Breast epithelium (tissue), 4 donors: Measurements from ENCODE around the gene SIRT7. TPM values are rescaled to one million over a fixed set of nuclear protein-coding genes. Genes with fewer than 3 reads are reported as not detected.

ENCODE experiments used
- DNase-seq, 2 donors: peaks; one replicate each; pipeline ENCODE4 v3.0.0-alpha.2; 2019; ENCODE audit warnings: low spot score in 2 of 2
- H3K27ac ChIP-seq, 2 donors: fragments of 200-600 bp; sonication (generic) in 1 of 2; one replicate each; pipeline ENCODE4 v1.5.1; 2016 to 2019; ENCODE audit warnings: mild to moderate bottlenecking in 1 of 2
- H3K27me3 ChIP-seq, 2 donors: fragments of 200-600 bp; sonication (generic) in 1 of 2; one replicate each; pipeline versions ENCODE4 v1.5.1 to v1.6.0; 2017 to 2019; ENCODE audit warnings: control low read depth in 1 of 2, mild to moderate bottlenecking in 1 of 2
- H3K36me3 ChIP-seq: fragments of 200-600 bp; one replicate; pipeline ENCODE4 v1.5.1; 2019
- H3K4me1 ChIP-seq, 2 donors: fragments of 200-600 bp; sonication (generic); one replicate each; pipeline ENCODE4 v1.5.1; 2016 to 2019; ENCODE audit warnings: control low read depth in 1 of 2
- H3K4me3 ChIP-seq, 3 donors: fragments of 200-600 bp; sonication (generic); 1 replicate in 2 of 3; 2 replicates in 1 of 3; pipeline ENCODE4 v1.5.1; 2016 to 2019; ENCODE audit warnings: mild to moderate bottlenecking in 3 of 3, moderate library complexity in 2 of 3
- H3K9me3 ChIP-seq, 2 donors: fragments of 200-600 bp; sonication (generic) in 1 of 2; one replicate each; pipeline ENCODE4 v1.5.1; 2016 to 2019; ENCODE audit warnings: control low read depth in 1 of 2
- CTCF ChIP-seq, 3 donors: fragments of 450-650 bp; IDR thresholded peaks; one replicate each; pipeline ENCODE4 v1.5.1; 2016 to 2017; ENCODE audit warnings: antibody characterized with exemption in 3 of 3, mild to moderate bottlenecking in 3 of 3, moderate library complexity in 3 of 3
- POLR2A ChIP-seq: fragments of 450-650 bp; IDR thresholded peaks from one replicate; pipeline ENCODE4 v1.6.1; 2016; ENCODE audit warnings: antibody characterized with exemption, mild to moderate bottlenecking, moderate library complexity
- POLR2AphosphoS5 ChIP-seq, 3 donors: sonication (generic); formaldehyde crosslinking; IDR thresholded peaks; one replicate each; pipeline ENCODE4 v1.6.1; 2017; ENCODE audit warnings: antibody characterized with exemption in 3 of 3
- intact Hi-C: fragments of 100-400 bp; cut with DNase I; formaldehyde crosslinking; loops from one replicate; pipeline ENCODE4 v1.15.1; 2023; ENCODE audit warnings: low total_unique reads
- total RNA-seq, 3 donors: library from RNA; depleted of rRNA; stranded (reverse); fragments of >200 nt; gene quantifications; one replicate each; pipeline ENCODE4 v1.1.0, GENCODE V29; 2016

The SIRT7 gene
- total RNA-seq, 3 donors from 2014 or later = 20.6 to 27.2 (median 25.8) TPM

DNA sequence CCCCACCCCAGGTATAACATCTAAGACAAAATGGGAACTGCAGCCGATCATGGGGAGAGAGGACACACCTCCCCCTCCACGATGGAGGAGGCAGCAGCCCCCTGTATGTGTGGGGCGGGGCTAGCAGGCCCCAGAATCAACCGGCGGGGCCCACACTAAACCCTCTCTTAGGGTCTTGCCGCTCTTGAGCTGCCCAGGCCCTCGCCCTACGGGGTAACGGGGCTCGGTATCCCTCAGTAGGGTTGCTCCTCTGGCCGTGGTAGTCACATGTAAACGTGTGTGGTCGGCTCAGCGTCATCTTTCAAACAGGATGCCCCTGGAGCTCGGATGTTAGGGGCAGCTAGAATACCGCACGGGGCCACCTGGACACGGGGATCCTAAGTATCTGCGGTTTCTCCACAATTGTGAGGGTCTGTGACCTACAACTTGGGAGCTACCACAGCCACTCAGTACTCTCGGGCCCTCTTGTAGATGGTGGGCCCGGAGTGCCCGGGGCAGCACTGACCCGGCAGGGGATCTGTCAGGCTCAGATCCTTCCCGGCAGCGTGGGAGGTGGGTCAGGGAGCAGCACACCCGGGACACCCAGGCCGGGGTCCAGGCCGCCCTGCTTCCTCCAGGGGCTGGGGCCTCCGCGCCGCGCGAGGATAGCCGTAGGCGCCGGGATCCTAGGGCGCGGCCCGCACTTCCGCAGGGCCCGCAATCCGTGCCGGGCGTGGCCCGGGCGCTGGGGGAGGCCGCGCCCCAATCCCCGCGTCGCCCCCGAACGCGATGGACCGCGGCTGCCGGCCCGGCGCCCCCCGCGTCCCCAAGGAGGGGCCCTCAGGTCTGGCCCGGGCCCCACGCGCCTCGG, 47.6 kb downstream of the SIRT7 start:
- intact Hi-C loops = no loop called here
- H3K4me3 ChIP-seq = peak overlapping the region; percentile 75 to 97 (median 79)
- H3K27me3 ChIP-seq = no peaks in the 10 kb centered on the region
- no peaks in the 10 kb centered on the region for H3K36me3 ChIP-seq
- H3K4me1 ChIP-seq = peaks cover 0 to 24% of the 10 kb centered on the region in 2 donors
- TF ChIP-seq POLR2AphosphoS5 (IDR thresholded peaks at IDR 0.05) (peak in 2 of 3 donors; percentile 14 to 24), CTCF (IDR thresholded peaks at IDR 0.05) (no peak)
- DNase-seq = no peak
- no peaks in the 10 kb centered on the region for H3K9me3 ChIP-seq
- H3K27ac ChIP-seq = peak overlapping the region; percentile 97

DNA sequence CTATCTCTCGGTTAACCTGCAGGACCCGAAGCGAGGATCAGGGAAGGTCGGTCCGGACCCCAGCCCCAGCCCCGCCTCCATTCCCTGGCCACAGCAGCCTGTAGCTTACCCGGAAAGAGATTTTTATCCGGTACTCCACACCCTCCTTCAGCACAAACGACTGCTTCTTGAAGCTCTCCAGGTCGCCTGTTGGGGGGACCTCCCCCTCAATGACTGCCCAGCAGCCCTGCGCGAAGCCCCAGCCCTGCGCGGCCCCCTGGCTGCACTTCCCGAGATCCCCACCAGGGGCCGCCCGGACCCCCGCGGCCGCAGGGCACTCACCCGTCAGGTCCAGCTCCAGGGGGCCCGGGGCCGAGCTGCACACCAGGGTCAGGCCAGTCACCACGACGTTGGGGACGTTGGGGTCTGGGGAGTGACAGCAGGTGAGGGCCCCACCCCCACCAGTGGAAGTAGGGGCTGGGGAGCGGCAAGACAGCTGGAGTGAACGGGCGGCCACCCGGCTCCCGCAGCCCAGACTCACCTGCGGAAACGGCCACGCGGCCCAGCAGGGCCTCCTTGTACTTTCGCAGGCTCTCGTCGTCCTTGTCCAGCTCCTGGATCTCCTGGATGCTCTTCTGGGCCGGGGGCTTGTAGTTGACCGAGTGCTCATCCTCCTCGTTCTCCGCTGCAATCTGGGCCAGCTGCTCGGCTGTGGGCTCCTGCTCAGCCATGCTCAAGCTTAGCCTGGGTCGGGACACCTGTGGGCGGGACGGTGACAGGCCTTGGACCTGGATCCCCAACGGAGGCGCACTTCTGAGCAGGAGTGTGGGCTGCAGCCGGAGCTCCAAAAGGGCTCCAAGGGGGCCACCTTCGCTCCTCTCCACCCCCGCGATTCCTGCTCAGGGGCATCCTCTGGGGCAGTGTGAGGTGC, 48.5 kb downstream of the SIRT7 start:
- peak; percentile 73 to 93 (median 74) for TF ChIP-seq CTCF (IDR thresholded peaks at IDR 0.05)
- no peak for TF ChIP-seq POLR2AphosphoS5 (IDR thresholded peaks at IDR 0.05)
- no peak for TF ChIP-seq POLR2A
- Histone ChIP-seq H3K4me3 (peak overlapping the region; percentile 75 to 97 (median 79)), H3K4me1 (peaks cover 0 to 24% of the 10 kb centered on the region in 2 donors), H3K9me3 (no peaks in the 10 kb centered on the region), H3K27ac (peak overlapping the region; percentile 97), H3K36me3 (no peaks in the 10 kb centered on the region), H3K27me3 (no peaks in the 10 kb centered on the region)
- DNase-seq = no peak
- intact Hi-C loops = no loop called here

DNA sequence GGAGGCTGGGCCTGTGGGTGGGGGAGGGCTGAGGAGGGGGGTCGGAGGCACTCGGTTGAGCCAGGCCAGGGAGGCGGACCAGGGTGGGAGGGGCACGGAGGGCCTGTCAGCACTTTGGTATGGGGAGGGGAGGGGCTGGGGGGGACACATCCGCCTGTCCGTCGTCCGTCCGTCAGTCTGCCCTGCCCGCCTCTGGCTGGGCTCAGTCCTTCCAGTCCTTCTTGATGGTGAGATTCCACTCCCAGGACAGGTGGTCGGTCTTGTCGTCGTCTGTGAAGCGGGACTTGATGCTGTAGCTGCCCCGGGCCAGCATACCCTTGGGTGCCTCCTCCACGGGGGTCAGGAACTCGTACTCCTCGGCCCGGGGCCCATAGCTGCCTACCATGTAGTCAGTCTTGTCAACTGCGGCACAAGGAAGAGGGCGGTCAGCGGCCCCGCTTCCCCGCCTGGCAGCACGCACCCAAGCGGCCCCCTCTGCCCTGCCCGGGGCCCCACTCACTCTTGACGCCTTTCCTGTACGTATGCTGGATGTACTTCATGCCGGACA, 49.2 kb downstream of the SIRT7 start:
- Histone ChIP-seq H3K4me3 (peak overlapping the region in 1 of 3 donors; percentile 79), H3K27me3 (no peaks in the 10 kb centered on the region), H3K27ac (peak overlapping the region; percentile 97), H3K4me1 (peaks cover 0 to 24% of the 10 kb centered on the region in 2 donors), H3K9me3 (no peaks in the 10 kb centered on the region), H3K36me3 (no peaks in the 10 kb centered on the region)
- no peak for DNase-seq
- intact Hi-C loops = no loop called here
- no peak for TF ChIP-seq POLR2A
- no peak for TF ChIP-seq POLR2AphosphoS5 (IDR thresholded peaks at IDR 0.05)
- TF ChIP-seq CTCF (IDR thresholded peaks at IDR 0.05) = no peak

- no peaks in the 10 kb centered on the region for H3K9me3 ChIP-seq
- DNase-seq = no peak
- no peaks in the 10 kb centered on the region for H3K27me3 ChIP-seq
- peak overlapping the region; percentile 97 for H3K27ac ChIP-seq
- no peaks in the 10 kb centered on the region for H3K36me3 ChIP-seq
- peaks cover 0 to 21% of the 10 kb centered on the region in 2 donors for H3K4me1 ChIP-seq
- no peak for TF ChIP-seq POLR2A
- TF ChIP-seq POLR2AphosphoS5 (IDR thresholded peaks at IDR 0.05) = no peak
- no peak for TF ChIP-seq CTCF (IDR thresholded peaks at IDR 0.05)
- peak overlapping the region in 1 of 3 donors; percentile 79 for H3K4me3 ChIP-seq
- intact Hi-C loops = no loop called here
Observed at GRCh38 chr17:81867991-81868673, 49.8 kb downstream of the SIRT7 start.
